ENCODE data around the gene ABR.

DNA sequence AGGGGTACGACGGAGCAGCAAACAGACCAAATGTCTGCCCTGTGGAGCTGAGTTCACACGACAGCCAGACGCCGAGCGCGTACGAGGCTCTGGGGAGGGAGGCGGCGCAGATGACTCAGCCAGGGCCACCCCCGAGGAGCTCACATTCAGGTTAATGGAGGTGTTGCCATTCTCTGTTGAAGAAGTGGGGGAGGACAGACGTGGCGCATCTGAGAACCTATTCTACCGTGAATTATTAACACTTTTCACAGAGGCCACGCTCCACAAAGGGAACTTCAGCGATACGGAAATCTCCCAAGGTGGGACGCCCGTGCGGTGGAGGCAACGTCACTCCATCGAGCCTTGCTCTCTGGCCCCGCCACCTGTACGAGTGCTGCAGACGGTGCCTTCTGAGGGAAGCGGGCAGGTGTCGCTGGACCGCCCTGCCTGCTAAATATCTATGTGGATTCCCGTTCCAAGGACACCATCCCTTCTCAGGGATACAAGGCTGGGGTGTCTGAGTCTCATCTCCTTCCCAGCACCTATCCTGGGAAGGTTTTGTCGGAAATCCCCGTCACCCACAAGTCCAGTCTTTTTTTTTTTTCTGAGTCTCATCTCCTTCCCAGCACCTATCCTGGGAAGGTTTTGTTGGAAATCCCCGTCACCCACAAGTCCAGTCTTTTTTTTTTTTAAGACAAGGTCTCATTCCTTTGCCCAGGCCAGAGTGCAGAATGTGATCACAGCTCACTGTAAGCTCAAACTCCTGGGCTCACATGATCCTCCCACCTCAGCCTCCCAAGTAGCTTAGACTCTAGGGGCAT, 19.0 kb downstream of the ABR start:
- TF ChIP-seq, protein P1, sequence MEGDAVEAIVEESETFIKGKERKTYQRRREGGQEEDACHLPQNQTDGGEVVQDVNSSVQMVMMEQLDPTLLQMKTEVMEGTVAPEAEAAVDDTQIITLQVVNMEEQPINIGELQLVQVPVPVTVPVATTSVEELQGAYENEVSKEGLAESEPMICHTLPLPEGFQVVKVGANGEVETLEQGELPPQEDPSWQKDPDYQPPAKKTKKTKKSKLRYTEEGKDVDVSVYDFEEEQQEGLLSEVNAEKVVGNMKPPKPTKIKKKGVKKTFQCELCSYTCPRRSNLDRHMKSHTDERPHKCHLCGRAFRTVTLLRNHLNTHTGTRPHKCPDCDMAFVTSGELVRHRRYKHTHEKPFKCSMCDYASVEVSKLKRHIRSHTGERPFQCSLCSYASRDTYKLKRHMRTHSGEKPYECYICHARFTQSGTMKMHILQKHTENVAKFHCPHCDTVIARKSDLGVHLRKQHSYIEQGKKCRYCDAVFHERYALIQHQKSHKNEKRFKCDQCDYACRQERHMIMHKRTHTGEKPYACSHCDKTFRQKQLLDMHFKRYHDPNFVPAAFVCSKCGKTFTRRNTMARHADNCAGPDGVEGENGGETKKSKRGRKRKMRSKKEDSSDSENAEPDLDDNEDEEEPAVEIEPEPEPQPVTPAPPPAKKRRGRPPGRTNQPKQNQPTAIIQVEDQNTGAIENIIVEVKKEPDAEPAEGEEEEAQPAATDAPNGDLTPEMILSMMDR (IDR thresholded peaks at IDR 0.05; ENCODE audit: borderline replicate concordance, extremely low read depth, low read length, poor library complexity, severe bottlenecking) = no peak
- TF ChIP-seq EZH2 (IDR thresholded peaks at IDR 0.05; ENCODE audit: borderline replicate concordance, low read depth, low read length, severe bottlenecking) = no peak

All from DND-41 (cell line).